ENCODE measurements around the gene HSPA2. TPM values are rescaled to one million over a fixed set of nuclear protein-coding genes. Genes with fewer than 3 reads are reported as not detected.

The HSPA2 gene
- total RNA-seq, 1 experiment from 2014 or later, result 30.2 TPM

GRCh38 chr14:64503434-64504309 is 36.9 kb upstream of the HSPA2 start, which contains the start of gene ZBTB25 (continued):
- TF ChIP-seq AFF4 (CRISPR knock-in tag; IDR thresholded peaks at IDR 0.05; ENCODE audit: borderline replicate concordance) (no peak), PRRX2 (CRISPR knock-in tag; IDR thresholded peaks at IDR 0.05) (no peak), ZNF281 (CRISPR knock-in tag; IDR thresholded peaks at IDR 0.05) (no peak), MAX (CRISPR knock-in tag; IDR thresholded peaks at IDR 0.05) (peak; percentile 71; the same call in 1 of the 2 replicates), FOXP1 (CRISPR knock-in tag; IDR thresholded peaks at IDR 0.05; ENCODE audit: borderline replicate concordance) (peak; percentile 77), PREB (CRISPR knock-in tag; IDR thresholded peaks at IDR 0.05; ENCODE audit: borderline replicate concordance) (0 out of 2 replicates have a peak, but pooled peaks have one; percentile 20), JUN (CRISPR knock-in tag; IDR thresholded peaks at IDR 0.05) (no peak; the same call in 1 of the 2 replicates), TEAD4 (CRISPR knock-in tag; IDR thresholded peaks at IDR 0.05) (peak; percentile 50; the same call in 1 of the 2 replicates), ATF2 (CRISPR knock-in tag; IDR thresholded peaks at IDR 0.05; ENCODE audit: borderline replicate concordance, low read depth) (no peak), ZNF532 (CRISPR knock-in tag; IDR thresholded peaks at IDR 0.05; ENCODE audit: borderline replicate concordance) (no peak), NFYB (CRISPR knock-in tag; conservative IDR thresholded peaks at IDR 0.05; ENCODE audit: low read depth) (no peak), HMGXB4 (CRISPR knock-in tag; IDR thresholded peaks at IDR 0.05) (no peak; the same call in 1 of the 2 replicates), RELA (CRISPR knock-in tag; IDR thresholded peaks at IDR 0.05; ENCODE audit: borderline replicate concordance) (peak; percentile 30), ZNF219 (CRISPR knock-in tag; IDR thresholded peaks at IDR 0.05; ENCODE audit: borderline replicate concordance) (0 out of 2 replicates have a peak, but pooled peaks have one; percentile 29), TP53 (CRISPR knock-in tag; IDR thresholded peaks at IDR 0.05) (no peak; the same call in 1 of the 2 replicates), ZNF671 (CRISPR knock-in tag; IDR thresholded peaks at IDR 0.05) (no peak), ATF3 (CRISPR knock-in tag; conservative IDR thresholded peaks at IDR 0.05) (no peak), HMGA2 (CRISPR knock-in tag; IDR thresholded peaks at IDR 0.05) (no peak), RORB (CRISPR knock-in tag; IDR thresholded peaks at IDR 0.05) (no peak)
